Non-pigmented ciliary epithelial cell (primary cell): ENCODE results near the gene F8.
A peak's percentile ranks its signal among the peaks of the same experiment; 100 is the strongest.

Experiments used
- DNase-seq: peaks from one replicate; pipeline ENCODE4 v3.0.0-alpha.2; 2010; ENCODE audit warnings: low read depth

Gene F8

DNA sequence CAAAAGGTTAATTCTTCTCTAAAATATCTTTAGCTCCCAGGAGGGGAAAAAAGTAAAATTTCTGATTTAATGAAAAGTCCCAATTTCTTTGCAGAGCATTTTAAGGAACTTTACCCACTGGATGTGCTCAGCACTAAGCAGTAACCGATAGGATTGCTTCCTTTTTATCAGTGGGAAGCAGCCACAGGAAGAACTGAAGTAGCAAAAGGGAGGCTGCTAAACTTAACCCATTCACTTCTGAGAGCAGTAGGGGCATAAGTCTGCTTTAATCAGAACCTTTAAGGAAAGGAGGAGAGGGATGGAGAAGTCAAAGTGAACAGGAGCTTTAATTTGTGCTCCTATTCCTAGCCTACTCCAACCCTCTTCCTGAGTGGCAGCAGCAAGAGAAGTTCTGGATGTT is at the start of gene F8:
Gene F8 (minus strand): TSS at position 139 of the 400 bp plus-strand sequence. CDS start 171 bp downstream, outside the sequence.
- no peak for DNase-seq

DNA sequence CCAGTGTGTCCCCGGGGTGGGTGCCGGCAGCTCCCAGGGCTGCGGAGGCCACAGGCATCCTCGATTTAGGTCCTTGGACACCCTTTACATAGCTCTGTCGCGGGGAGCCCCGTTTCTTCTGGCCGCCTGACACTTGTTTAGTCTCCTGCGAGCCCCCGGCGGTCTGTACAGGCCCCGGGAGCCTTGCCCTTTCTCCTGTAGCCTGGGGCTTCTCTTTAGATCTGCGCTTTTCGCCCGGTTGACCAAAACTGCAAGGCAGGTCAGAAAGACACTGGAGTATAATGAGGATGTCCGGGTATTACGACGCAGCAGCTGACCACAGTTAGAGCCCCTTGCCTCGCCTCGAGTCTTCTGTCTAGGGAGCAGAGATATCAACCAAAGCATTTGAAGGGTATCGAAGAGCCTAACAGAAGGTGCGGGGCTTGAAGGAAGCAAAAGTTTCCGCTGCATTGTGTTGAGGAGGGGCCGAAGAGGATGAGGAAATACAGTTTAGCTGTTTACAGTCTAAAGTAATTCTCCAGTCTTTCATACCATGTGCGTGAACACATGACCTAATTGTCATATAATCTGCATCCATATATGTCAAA is 49.3 kb upstream of the F8 start:
- no peak for DNase-seq

DNA sequence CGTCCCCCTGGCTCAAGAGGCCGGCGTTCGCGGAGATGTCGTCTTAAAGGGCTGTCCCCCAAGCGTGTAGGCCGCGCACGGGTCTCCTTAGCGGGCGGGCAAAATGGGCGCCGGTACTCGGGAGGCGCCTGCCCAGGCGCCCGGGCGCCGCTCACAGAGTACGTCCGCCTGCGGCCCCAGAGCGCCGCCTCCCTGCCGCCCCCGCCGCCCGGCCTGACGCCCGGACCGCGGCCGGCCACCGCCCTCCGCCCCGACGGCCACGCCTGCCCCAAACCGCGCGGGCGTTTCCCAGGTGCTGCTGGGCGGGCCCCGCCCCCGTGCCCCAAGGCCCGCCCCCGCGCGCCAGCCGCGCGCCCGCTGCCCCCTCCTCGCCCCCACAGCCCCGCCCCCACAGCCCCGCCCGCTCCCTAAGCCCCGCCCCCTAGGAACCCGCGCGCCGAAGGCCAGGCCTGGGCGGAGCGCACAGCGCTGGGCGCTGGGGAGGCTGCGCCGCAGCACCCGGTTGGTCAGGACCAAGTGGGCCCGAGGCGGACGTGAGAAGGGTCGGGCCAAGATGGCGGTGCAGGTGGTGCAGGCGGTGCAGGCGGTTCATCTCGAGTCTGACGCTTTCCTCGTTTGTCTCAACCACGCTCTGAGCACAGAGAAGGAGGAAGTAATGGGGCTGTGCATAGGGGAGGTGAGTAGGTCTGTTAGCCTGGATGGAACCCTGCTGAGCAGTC is 48.6 kb upstream of the F8 start, which contains the start of the genes BRCC3, CMC4 and MTCP1:
Gene BRCC3 (plus strand): TSS at position 534 of the 719 bp plus-strand sequence. CDS start 20 bp downstream, at position 554.
Gene CMC4 (minus strand): TSS at position 162 of the 719 bp plus-strand sequence. CDS start 7,113 bp downstream, outside the sequence.
Gene MTCP1 (minus strand): TSS at position 162 of the 719 bp plus-strand sequence. CDS start 5,126 bp downstream, outside the sequence.
- DNase-seq: no peak

DNA sequence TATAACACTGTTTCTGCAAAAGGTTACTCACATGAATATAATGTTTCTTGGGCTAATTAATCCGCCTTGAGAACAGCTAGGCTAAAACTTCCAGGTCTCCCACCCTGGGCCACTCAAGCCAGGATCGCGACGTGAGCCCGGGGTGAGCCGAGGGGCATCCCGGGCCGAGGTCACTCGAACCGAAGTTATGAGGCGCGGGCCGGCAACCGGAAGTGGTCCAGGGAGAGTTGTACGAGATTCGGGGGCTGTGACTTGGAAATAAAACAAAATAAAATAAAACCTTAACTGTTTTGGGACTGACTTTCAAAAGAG is 48.1 kb upstream of the F8 start:
- DNase-seq: no peak

DNA sequence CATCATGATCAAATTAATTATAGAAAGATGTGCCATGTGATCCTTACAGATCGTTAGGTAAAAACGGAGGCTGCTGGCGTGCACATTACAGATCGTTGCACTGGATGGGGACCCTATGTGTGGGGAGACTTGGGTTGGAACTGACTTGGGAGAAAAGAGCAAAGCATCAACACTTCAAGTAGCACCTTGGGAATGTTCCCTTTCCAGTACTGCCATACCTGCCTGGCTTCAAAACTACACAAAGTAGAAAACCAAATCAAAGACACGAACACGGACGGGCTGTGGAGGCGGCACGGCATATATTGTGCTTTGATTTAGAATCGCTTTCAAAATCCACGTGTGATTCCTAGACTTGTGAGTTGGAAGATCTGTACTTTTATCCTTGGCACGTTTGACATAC is 47.5 kb upstream of the F8 start:
- no peak for DNase-seq

DNA sequence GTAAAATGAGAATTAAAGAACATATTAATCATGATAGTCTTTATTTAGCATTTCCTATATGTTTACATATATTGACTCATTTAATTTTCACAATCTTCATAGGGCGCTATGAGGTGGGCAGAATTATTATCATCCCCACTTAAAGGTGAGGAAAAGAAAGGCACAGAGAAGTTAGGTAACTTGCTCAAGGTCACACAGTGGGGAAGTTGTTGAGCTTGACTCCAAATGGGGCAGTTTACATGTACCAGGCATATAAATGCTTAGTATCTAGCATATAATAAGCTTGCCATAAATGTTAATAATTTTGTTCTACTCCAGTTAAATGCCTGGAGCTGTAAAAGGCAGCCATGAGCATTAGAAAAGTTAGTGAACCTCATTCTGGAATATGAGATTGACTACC is 46.9 kb upstream of the F8 start:
- DNase-seq: no peak

DNA sequence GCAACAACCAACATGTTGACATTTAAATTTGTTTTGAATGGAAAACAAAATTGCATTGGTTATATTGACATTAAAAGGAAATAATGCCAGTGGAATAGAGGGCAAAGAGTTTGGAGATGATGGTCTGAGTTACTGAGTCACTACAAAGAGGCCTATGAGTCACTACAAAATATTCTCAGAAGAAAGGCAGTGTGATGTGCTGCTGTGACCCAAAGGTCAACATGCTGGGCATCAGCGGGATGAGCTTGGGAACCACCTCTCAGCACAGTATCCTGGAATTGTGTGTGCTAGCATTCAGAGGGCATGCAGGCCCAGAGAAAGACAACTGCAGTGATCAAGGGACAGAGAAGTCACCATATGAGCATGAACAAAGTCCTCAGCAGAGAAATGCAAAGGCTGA is 45.6 kb upstream of the F8 start:
- peak; percentile 13 for DNase-seq

DNA sequence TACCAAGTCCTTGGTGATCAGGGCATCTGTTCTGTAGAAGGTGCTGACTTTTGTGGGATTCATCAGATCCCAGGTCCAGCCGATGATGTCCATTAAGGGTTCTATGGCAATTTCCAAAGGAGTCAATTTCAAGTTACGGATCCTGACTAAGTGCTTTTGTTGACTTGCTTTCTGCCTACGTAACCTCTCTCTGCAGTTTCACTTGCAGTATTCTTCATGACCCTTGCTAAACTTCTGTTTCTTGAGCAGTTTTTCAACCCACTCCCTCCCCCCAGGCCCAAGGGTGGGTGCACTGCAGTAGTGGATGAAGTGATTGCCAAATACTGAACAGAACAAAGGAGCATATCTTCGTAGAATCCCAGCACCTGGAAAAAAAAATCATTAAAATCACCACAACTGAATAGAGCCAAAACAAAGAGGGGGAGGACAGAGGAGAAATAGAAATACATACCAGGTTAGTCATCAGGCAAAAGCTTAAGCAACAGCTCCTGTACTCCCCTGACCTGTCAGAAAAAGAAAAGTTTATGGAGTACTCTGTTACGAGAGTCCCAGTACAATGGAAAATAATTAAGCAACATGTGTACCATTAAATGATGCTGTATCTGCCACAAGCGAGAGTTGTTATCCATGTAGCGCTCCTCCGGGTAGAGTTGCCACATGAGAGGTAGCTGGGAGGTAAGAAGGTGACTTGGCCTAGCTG is 42.7 kb upstream of the F8 start:
- DNase-seq: peak; percentile 9

DNA sequence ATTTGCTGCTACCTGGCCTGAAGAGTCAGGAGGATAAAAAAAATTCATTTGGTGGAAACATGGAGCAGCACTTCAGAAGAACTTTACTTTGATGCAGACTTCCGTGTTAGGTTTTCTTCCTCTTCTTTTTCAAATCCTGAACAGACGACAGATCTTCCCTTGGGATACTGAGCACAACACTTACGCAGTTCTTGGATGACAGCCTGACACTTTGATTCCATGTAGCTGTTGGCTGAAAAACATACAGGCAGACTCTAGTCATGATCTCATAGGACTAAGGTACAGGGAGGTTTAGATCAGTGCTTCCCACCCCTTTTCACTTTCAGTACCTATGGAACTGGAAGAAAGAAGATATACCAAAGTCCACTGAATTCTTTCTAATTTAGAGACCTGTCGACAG is 39.2 kb upstream of the F8 start:
- DNase-seq: no peak

DNA sequence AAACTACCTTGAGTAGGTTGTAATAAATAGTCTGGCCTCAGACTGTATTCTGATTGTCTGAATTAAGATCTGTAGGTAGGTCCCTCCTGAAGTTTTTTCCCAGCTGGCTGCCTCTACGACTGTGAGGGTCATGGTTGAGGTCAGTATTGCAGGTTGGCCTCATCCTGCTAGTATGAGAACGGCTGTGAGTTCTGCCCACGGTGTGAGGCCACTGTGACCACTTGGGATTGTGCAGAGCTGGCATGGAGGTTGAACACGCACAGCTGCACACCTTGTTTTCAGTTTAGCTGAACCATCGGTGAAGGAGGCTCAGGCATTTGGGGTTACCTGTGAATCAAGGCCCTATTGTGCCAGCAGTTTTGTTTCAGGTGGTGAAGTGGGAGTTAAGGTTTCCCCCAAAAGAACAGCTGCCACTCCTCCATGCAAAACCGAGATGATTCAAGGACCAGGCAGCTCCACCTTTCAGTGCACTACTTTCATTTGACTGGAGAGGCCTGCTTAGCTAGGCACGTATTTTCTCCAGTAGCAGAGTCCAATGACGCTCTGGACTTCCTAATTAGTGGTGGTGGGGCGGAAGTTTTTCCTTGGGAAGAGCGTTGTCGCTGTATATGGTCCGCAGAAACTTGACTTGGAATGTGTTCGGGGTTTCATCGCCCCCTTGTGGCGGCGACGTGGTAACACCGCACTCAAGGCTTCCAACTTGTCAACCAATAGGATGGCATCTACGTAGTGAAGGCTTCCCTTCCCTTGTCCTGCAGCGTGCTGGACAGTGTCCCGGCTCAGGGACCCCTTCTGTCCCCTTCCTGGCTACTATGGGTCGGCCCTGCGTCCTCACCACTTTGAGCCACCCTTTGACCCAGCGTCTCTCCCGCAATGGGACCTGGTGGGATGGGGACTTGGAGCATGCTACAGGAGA is 34.6 kb upstream of the F8 start:
- DNase-seq: peak; percentile 15

DNA sequence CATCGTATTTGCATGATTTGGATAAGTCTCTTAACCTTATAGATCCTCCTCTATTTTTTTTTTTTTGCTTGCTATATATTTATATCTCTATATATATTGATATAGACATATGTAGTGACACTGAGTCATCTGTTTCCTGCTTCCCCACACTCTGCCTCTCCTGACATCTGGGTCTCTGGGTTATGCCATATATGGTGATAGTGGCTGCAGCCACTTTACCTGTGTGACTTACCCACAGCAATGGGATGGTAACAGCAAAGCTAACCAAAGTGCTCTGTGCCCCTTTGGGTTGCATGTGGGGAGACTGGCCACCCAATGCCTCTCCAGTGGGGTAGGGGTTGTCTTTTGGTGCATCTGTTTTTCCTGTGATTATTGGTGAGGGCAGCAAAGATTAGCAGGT is 33.9 kb upstream of the F8 start:
- DNase-seq: no peak

DNA sequence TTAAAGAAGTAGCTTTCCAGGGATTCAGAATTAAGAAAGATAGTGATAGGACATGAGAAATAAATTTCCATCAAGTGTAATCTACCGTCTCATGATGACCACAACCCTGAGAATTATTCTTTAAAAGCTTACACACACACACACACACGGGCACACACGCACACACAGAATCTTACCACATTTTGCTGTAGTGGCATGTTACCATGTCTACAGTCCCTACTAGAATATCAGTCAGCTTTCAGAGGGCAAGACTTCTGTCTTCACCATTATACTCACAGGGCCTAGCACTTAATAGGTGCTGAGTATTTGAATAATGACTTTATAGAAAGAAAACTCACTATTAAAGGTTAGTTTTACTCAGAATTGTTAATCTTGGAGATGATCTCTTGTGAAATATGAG is 33.0 kb upstream of the F8 start:
- no peak for DNase-seq

DNA sequence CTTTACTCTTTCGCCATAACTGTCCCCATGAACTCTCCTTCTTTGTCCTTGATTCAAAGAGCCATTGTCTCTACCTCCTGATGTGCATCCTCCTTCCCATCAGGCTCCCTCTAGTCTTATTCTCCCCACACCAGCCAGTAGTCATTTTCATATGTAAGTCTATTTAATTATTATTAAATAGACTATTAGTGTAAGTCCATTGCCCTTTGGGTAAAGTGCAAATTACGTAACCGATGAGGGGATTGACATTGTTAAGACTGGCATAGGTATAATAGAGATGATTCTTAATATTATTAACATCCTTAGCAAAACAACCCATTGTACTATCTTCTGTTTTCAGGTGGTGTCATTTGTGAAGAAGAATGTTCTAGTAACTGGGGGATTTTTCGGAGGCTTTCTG is 31.7 kb upstream of the F8 start:
- no peak for DNase-seq

DNA sequence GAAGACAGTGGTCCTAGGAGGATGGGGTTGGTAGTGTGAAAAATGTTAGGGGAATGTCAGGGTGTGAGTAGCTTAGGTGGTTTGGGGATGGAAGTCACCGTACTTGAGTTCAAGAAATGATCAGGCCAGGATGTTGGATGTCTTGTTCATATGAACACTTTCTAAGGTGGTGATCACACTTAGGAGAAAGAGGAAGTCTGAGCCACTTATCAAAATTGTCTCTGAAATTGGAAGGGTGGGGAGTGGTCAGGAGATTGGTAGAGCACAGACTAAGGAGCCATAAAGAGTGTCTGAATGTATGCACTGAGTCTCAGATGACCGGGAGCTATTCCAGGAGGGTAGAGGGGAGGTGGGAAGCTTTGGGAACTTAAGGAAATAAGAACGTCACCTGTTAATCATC is 31.1 kb upstream of the F8 start:
- DNase-seq: no peak

DNA sequence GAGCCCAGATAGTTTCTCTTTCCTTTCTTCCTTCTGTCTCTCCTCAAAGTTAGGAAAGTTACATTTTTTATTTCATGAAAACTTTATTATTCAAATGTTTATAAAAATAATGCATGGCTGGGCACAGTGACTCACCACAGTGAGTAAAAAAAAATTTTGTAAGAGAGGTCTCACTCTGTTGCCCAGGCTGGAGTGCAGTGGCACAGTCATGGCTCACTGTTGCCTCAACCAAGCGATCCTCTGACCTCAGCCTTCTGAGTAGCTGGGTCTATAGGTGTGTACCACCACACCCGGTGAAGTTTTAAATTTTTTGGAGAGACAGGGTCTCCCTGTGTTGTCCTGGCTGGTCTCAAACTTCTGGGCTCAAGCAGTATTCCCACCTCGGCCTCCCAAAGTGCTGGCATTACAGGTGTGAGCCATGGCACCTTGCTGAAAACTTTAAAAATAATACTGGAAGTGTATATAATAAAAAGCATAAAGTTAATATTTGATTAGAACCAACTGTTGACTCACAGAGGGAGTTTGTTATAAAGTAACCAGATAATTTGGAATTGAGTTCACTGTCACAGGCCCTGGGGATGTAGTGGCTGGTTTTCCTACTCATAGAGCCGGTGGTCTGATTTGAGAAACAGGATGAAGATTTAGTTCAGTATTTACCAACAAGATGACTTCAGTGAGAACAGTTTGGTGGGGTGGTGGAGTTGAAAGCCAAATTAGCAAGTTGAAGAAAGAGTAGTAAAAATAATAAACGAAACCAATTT is 30.4 kb upstream of the F8 start:
- DNase-seq: no peak

DNA sequence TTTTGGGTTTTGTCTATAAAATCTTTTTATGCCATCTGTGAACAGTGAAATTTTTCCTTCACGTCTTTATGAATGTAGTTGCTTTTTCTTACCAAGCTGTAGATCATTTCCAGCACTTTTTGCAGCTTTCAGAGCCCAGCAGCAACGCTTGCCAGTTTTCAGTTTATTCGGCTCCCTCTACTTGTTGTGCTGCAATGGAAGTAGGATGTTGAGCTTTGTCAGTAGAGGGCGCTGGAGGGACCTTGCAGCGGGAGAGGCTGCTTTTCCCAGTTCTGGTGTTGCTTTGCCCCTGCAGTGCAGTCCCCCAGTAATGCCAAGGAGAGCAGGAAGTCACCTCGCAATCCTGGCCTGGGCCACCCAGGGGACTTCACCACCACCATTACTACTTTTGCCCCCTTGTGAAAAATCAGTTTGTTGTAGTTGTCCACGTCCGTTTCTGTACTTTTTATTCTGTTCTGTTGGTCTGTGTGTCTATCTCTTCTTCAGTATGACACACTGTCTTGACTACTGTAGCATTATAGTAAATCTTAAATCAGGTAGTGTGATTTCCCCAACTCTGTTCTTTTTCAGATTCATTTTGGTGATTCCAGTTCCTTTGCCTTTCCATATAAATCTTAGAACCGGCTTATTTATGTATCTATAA is 26.6 kb upstream of the F8 start:
- no peak for DNase-seq

DNA sequence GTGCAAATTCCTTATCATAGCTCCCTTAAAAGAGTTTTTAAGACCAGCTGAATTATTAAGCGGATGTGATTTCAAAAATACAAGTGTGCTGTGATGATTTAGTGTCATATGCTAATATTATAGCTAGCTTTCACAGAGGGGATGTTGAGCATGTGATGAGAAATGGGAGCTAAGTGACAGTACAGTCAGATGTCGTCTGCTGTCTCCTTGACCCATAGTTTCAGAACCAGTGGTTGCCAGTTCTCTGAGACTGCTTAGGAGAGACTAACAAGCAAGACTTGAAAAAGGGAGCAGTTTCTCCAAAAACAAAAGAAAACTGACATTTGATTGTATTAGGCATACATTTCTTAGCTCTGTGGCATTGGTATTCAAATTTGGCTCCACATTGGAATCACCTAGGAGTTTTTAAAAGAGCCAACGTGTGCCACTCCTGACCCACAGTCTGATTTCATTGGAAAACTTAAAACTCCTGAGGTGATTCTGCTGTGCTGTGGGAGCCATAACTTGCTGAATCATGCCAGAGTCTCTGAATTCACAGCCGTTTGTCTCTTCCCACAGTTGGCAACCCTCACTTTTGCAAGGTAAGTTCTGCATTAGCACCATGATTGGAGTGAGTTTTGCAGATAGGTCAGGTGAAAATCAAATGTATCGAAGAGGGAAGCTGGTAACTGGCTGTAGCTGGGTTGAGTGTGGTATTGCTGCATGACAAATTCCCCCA is 24.4 kb upstream of the F8 start:
- DNase-seq: no peak

DNA sequence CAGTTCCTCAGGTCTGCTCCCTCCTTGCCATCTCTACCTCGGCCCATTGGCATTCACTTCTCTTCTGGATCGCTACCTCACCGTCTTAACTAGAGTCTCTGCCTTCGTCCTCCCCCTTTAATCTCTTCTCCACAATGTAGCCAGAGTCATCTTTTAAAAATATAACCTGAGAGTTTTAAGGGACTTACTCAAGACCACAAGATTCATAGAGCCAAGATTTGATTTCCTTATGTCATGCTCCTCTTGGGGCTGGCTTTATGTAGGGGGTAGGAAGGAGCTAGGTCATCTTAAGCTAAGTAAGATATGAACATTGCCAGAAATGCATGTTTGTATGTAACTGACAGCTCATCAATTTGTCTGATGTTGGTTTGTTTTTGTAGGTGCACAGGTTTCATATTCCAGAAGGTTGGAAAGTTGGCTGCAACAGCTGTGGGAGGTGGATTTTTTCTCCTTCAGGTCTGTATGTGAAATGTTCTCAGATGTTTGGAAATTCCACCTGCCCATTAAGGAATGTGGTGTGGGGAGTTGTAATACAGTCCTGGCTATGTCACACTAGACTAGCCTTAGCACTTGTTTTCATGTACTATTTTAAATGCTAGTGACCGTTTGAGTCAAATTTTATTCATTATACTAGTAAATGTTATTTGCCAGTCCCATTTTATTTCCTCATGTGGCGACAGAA is 23.7 kb upstream of the F8 start:
- DNase-seq: no peak

DNA sequence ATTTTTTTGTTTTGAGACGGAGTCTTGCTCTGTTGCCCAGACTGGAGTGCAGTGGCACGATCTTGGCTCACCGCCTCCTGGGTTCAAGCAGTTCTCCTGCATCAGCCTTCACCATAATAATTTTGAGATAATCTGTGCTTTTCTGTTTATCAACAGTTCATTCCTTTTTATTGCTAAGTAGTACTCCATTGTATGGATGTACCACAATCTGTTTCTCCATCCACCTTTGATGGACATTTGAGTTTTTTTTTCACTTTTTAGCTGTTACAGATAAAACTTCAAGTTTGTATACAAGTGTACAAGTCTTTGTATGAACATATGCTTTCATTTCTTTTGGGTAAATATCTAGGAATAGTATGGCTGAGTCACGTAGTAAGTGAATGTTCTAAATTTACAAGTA is 13.2 kb upstream of the F8 start:
- DNase-seq: no peak

DNA sequence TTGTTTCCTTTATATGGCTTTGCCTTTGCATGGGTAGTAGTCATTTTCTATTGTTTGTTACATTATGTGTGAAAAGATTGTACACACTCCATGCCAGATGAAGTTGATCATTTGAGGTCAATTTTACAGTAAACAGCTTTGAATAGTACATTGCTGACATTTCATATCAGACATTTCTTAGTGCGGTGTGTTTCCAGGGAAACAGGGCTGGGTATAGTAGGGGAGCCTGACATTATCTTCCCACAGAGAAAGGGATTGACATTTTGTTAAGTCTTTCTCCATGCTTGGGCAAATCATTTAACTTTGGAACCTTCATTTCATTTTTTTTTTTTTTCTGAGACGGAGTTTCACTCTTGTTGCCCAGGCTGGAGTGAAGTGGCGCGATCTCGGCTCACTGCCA is 9.1 kb upstream of the F8 start:
- no peak for DNase-seq
